ENCODE data around the gene GNAO1.

GNAO1 gene

GRCh38 chr16:56302506-56302905 lies 111.2 kb downstream of the GNAO1 start:
- no peak for DNase-seq (ENCODE audit: low read depth)
- no peak for TF ChIP-seq CTCF (conservative IDR thresholded peaks at IDR 0.05; ENCODE audit: control insufficient read depth, insufficient read depth, low read depth, low read length)
- H3K4me3 ChIP-seq (ENCODE audit: control insufficient read depth, low read depth, low read length): no peak overlapping the region

- DNase-seq (ENCODE audit: low read depth): no peak
- no peak overlapping the region for H3K4me3 ChIP-seq (ENCODE audit: control insufficient read depth, low read depth, low read length)
- no peak for TF ChIP-seq CTCF (conservative IDR thresholded peaks at IDR 0.05; ENCODE audit: control insufficient read depth, insufficient read depth, low read depth, low read length)
These were observed 111.9 kb downstream of the GNAO1 start for GRCh38 chr16:56303066-56303715.

- DNase-seq (ENCODE audit: low read depth): no peak
- no peak overlapping the region for H3K4me3 ChIP-seq (ENCODE audit: control insufficient read depth, low read depth, low read length)
- TF ChIP-seq CTCF (conservative IDR thresholded peaks at IDR 0.05; ENCODE audit: control insufficient read depth, insufficient read depth, low read depth, low read length): no peak
These were observed 112.6 kb downstream of the GNAO1 start for GRCh38 chr16:56303880-56304279.

GRCh38 chr16:56305956-56306565 lies 114.8 kb downstream of the GNAO1 start:
- no peak for DNase-seq (ENCODE audit: low read depth)
- TF ChIP-seq CTCF (conservative IDR thresholded peaks at IDR 0.05; ENCODE audit: control insufficient read depth, insufficient read depth, low read depth, low read length): no peak
- no peak overlapping the region for H3K4me3 ChIP-seq (ENCODE audit: control insufficient read depth, low read depth, low read length)

- H3K4me3 ChIP-seq (ENCODE audit: control insufficient read depth, low read depth, low read length): no peak overlapping the region
- TF ChIP-seq CTCF (conservative IDR thresholded peaks at IDR 0.05; ENCODE audit: control insufficient read depth, insufficient read depth, low read depth, low read length): no peak
- DNase-seq (ENCODE audit: low read depth): no peak
These were observed 115.6 kb downstream of the GNAO1 start for GRCh38 chr16:56306690-56307533.

- DNase-seq (ENCODE audit: low read depth): no peak
- no peak overlapping the region for H3K4me3 ChIP-seq (ENCODE audit: control insufficient read depth, low read depth, low read length)
- no peak for TF ChIP-seq CTCF (conservative IDR thresholded peaks at IDR 0.05; ENCODE audit: control insufficient read depth, insufficient read depth, low read depth, low read length)
These were observed 116.2 kb downstream of the GNAO1 start for GRCh38 chr16:56307534-56307873.

Measured in fibroblast of mammary gland (primary cell).